HEK293T (cell line): ENCODE results near the gene TRA2A.

Experiments
- BHLHE40 ChIP-seq: fragments of 450-650 bp; IDR thresholded peaks from 2 replicates; pipeline ENCODE4 v1.6.1; 2016; ENCODE audit warnings: mild to moderate bottlenecking, moderate library complexity, borderline replicate concordance
- FOXA1 ChIP-seq: fragments of 450-650 bp; IDR thresholded peaks from 2 replicates; pipeline ENCODE4 v1.6.1; 2016; ENCODE audit warnings: mild to moderate bottlenecking
- HDGF ChIP-seq: fragments of 450-650 bp; IDR thresholded peaks from 2 replicates; pipeline ENCODE4 v1.6.1; 2017; ENCODE audit warnings: antibody characterized with exemption, borderline replicate concordance
- PKNOX1 ChIP-seq: fragments of 450-650 bp; IDR thresholded peaks from 2 replicates; pipeline ENCODE4 v1.6.1; 2016
- SP1 ChIP-seq: fragments of 450-650 bp; IDR thresholded peaks from 2 replicates; pipeline ENCODE4 v1.6.1; 2017

GRCh38 chr7:23529262-23529859 lies 2.4 kb downstream of the TRA2A start:
- no peak for TF ChIP-seq SP1
- TF ChIP-seq PKNOX1, result no peak
- no peak for TF ChIP-seq BHLHE40
- TF ChIP-seq FOXA1, result no peak
- no peak for TF ChIP-seq HDGF
